Hypothalamus (tissue), 51 donors: ENCODE measurements around the gene CRYM.
"Not testable (repeated sequence)": the region's sequence is repeated elsewhere in the genome, so short reads cannot be mapped to it uniquely, and the experiment has no call there.

Source experiments
- DNase-seq, 51 donors: peaks; one replicate each; lab custom pipeline; 2025; lab: John Stamatoyannopoulos, UW

The CRYM gene

DNA sequence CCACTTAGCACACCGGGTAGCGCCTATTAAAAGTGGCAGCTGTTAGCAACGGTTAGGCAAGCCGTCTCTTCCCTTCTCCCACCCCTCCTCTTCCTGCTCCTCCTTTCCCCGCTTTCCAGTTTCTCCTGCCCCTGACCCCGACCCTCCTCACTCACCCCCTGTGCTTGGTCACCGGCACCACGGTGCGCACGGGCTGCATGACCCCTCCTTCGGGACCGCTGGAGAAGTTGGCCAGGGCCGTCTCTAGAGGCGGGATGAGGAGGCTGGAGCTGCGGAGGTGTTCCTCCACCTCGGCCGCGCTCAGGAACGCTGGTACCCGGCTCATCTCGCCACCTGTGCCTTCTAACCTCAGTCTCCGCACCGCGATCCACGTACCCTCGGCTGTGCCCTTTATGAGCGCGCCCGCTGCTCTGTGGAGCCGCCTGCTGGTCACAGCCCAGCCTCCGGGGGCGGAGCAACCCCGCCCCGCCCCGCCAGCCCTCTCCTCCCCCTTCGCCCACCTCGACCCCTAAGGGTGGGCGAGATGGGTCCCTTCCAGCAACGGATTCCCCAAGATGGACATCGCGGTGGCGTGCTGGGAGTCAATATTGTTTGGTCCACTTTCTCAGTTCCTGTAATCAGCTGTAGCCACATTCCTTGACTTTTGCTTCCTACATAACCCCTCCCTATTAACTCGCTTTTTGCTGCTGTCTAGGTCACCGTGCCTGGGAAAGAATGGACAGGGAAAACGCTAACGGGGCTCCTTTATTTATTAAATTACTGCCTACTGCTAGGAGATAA lies at the start of gene CRYM:
TSS of gene CRYM (minus strand) at position 364 of the 780 bp plus-strand sequence. CDS start at position 325, 39 bp downstream.
- peak in 14 of 51 donors; percentile 1 to 54 (median 15) for DNase-seq

DNA sequence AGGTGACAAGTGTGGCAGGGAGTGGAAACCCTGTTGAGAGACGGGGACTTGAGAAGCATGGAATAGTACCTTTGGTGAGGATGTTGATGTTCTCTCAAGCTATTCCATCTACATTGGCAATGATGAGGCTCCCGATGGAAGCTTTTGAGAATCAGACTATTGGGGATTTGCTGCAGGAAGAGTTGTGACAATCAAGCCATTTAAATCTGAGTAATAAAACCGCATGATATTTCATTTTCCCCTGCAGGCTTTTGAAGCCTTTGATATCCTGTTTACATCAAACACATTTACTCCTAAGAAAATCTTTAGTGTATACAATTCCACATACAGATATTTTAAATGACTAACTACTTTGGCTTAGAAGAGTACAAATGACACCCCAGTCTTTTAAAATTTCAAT lies 49.0 kb upstream of the CRYM start:
- no peak for DNase-seq

DNA sequence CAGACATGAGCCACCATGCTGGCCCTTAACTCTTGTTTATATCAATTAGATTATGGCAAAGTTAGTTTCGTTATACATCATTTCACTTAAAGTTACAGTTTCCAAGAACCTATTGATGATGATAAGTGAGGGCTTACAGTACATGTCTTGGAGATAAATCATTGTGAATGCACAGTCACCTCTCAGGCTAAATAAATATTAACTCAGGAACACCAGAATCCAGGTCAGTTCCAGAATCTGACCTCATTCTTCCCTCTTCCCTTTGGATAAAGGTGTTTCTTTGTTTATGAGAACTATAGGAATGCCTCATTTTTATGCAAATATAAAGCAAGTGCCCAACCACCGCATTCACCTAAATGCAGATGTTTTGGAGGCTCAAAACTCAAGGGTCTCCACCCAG lies 48.4 kb upstream of the CRYM start:
- no peak for DNase-seq

DNA sequence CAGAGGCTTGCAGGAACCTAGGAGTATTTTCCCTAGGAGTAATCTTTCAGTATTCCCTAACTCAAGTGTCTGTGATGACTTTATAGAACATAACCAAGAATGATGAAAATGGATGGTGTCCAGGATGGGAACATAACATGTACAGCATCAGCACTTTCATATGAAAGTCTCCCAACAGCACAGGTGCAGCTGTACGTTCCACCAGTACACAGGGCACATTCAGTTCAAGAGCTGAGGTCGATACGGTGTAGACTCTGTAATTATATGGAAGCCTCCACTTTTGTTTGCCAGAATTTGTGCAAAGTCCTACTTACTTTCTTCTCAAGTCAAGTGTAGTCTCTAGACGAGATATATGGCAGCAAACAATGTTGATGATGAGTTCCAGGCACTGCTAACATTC lies 46.2 kb upstream of the CRYM start:
- no peak for DNase-seq

DNA sequence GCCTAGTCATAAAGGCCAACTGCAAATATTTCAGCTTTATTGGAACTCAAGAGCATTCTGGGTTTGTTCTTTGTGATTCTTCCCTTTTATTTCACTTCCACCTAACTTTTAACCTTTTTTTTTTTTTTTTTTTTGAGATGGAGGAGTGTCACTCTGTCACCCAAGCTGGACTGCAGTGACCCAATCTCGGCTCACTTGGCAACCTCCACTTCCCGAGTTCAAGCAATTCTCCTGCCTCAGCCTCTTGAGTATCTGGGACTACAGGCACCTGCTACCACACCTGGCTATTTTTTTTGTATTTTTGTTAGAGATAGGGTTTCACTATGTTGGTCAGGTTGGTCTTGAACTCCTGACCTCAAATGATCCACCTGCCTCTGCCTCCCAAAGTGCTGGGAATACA lies 44.2 kb upstream of the CRYM start:
- not testable (repeated sequence) for DNase-seq

DNA sequence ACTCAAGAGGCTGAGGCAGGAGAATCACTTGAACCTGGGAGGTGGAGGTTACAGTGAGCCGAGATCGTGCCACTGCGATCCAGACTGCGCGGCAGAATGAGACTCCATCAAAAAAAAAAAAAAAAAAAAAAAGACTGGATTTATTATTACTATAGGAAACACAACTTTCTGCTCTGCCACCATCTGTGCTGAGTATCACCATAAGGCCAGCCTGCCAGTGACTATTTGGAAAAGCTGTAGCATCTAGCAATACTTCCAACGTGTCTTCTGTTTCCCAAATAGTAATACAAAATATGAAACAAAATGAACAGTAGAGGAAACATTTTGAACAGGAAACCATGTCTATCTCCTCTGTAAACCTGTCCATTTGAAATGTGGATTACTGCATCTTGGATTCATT lies 43.6 kb upstream of the CRYM start:
- no peak for DNase-seq

DNA sequence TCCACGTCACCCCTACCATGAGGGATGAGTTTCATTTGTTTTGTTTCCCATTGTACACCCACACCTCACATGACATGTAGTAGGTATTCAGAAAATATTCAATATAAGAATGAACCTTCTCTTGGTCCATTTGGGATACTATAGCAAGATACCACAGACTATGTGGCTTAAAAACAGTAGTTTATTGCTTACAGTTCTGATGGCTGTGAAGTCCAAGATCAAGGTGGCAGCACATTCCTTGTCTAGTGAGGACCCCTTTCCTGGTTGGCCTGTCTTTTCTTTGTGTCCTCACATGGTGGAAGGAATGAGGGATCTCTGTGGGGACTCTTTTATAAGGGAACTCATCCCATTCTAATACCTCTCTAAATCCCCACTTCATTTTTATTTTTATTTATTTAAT lies 36.2 kb upstream of the CRYM start:
- no peak for DNase-seq

DNA sequence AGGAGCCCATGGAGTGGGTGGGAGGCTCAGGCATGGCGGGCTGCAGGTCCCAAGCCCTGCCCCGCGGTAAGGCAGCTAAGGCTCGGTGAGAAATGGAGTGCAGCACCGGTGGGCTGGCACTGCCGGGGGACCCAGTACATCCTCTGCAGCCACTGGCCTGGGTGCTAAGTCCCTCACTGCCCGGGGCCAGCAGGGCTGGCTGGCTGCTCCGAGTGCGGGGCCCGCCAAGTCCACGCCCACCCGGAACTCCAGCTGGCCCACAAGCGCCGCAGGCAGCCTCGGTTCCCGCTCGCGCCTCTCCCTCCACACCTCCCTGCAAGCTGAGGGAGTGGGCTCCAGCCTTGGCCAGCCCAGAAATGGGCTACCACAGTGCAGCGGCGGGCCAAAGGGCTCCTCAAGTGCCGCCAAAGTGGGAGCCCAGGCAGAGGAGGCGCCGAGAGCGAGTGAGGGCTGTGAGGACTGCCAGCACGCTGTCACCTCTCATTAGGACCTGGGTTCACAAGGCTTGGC lies 34.8 kb upstream of the CRYM start:
- DNase-seq = not testable (repeated sequence)

DNA sequence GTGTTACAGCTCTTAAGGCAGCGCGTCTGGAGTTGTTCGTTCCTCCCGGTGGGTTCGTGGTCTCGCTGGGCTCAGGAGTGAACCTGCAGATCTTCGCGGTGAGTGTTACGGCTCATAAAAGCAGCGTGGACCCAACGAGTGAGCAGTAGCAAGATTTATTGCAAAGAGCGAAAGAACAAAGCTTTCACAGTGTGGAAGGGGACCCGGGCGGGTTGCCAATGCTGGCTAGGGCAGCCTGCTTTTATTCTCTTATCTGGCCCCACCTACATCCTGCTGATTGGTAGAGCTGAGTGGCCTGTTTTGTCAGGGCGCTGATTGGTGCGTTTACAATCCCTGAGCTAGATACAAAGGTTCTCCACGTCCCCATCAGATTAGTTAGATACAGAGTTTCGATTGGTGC lies 34.0 kb upstream of the CRYM start:
- DNase-seq = not testable (repeated sequence)

DNA sequence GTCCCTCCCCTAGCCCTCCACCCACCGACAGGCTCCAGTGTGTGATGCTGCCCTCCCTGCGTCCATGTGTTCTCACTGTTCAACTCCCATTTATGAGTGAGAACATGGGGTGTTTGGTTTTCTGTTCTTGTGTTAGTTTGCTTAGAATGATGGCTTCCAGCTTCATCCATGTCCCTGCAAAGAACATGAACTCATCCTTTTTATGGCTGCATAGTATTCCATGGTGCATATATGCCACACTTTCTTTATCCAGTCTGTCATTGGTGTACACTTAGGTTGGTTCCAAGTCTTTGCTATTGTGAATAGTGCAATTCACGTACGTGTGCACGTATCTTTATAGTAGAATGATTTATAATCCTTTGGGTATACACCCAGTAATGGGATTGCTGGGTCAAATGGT lies 28.6 kb upstream of the CRYM start:
- DNase-seq = not testable (repeated sequence)

DNA sequence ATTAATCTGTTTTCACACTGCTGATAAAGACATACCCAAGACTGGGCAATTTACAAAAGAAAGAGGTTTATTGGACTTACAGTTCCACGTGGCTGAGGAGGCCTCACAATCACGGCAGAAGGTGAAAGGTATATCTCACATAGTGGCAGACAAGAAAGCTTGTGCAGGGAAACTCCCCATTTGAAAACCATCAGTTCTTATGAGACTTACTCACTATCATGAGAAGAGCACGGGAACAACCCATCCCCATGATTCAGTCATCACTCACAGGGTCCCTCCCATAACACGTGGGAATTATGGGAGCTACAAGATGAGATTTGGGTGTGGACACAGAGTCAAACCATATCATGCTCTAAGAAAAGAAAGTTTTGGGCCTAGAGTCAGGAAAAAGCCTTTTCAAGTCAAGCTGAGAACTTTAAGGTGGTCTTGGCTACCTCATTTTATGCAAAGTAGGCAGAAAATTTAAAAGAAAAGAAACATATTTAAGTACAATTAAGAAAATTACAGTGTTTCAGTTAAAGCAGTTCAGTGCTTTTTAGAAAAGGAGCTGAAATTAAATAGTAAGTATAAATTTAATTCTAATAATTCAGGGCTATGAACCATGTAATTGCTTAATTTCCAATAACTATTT lies 24.9 kb upstream of the CRYM start:
- peak in 1 of 51 donors; percentile 7 for DNase-seq

DNA sequence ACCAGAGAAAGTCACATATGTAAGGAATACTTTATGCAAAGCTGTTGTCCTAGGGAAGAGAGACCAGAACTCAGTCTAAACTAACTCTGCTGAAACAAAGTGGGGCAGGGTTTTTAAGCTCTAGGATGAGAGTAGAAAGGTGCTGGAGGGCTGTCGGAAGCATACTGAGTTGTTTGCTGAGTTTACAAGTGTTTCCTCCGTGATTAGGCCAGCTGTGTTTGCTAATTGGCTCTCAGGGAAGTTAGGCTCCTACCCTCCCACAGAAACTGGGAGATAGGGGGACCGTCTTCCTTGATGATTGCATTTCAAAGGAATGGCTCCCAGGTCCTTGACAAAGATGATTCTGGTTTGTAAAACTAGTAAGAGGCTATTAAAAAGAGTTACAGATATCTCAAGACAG lies 24.4 kb upstream of the CRYM start:
- DNase-seq = no peak

DNA sequence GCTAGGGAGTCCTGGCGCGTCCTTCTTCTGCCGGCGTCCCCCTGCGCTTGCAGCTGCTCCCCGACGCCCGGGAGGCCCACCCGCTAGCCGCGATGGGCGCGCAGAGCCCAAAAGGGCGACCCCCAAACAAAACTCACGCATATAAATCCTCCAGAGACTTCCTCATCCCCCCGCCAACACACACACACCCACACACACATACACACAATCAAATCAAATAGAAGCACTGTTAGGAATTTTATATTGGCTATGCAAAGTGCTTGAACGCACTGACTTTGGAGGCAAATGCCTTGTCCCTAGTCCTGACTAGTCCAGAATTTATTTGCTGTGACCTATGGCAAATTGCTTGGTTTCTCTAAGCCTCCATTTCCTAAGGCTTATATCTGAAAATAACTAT lies 23.8 kb upstream of the CRYM start:
- DNase-seq = peak in 1 of 51 donors; percentile 18

DNA sequence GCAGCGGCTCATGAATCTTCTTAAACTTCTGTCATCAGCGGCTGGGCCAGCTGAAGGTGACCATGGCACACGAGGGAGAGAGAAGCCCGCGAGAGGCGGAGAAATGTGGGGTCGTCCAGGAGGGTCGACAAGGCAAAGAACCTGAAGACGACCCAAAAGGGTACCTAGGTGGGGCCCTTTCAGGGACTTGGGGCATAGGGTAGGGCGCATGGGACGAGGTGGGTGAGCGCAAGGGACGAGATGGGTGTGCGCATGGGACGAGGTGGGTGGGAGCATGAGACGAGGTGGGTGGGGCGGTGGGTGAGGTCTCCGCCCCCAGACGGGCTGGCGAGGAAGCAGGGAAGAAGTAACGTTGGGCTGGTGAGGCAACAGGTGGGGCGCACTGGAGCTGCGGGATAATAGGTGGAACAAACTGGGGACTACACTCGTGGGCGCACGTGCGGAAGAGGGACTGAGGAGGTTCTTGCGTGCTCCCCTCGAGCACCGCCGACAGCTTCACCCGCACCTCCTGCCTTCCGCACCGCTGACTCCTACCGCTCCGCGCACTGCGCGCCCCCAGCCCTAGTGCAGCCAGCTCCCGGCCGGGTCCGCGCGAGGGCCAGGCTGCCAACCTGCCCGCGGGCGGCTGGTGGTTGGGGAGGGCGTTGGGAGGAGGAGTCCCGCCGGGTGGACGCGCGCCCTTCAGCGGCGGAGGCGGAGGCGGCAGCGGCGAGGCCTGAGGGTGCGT lies 23.2 kb upstream of the CRYM start:
- peak in 15 of 51 donors; percentile 4 to 45 (median 18) for DNase-seq

DNA sequence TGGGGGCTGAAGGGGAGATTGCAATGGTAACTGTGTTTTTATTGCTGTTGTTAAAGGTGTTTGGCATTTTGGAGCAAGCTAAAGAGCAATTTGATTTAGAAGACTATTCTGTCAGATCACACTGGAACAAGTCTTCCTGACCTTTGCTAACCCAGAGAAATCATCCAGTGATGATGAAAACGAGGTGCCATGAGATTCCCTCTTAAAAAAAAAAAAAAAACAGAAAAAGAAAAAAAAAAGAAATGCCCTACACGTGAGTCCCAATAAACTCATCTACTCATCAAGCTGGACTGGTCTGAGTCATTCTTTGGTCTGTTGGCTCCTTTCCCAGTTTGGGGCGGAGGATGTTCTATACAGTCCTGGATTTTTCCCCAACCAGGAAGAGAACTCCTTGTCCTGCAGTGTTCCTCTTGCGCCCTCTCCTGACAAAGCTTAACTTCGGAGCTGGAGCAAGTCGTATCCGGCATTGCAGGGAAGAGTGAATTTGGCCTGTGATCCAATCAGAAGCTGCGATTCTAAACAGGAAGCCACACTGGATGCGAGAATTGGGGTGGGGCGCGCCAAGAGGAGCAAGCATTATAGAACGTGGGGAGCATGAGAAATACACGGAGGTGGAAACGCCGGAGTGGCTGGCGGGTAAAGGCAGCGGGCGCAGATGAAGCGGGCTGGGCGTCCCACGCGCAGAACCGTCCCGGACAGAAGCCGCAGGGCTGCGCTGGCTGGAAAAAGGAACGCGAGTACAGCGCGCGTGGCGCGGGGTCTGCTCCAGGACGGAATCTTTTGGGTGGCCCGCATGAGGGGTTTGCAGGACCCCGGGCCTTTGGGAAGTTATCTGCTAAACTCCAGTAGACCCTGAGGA lies 22.4 kb upstream of the CRYM start:
- peak in 50 of 51 donors; percentile 10 to 94 (median 76) for DNase-seq

DNA sequence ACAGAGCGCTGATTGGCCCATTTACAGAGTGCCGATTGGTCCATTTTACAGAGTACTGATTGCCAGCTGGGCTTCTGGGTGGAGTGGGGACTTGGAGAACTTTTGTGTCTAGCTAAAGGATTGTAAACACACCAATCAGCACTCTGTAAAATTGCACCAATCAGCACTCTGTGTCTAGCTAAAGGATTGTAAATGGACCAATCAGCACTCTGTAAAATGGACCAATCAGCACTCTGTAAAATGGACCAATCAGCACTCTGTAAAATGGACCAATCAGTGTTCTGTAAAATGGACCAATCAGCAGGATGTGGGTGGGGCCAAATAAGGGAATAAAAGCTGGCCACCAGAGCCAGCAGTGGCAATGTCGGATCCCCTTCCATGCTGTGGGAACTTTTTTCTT lies 11.7 kb upstream of the CRYM start:
- not testable (repeated sequence) for DNase-seq

DNA sequence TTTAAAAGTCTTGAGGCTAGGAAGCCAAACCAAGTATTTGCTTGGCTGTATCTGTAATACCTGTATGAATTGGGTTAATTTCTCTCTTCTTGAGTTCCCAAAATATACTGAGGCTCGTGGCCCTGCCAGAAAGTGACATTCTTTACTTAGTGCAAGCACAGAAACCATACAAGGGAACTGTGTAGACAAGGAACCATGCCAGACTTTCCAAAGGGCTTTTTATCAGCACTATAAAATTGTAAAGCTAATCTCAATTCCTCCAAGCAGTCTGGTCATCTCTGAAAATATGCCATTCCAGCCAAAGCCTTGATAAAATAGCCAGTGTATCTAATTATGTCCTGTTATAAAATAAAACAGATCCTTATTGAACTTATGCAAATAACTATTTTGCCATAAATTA lies 7.2 kb upstream of the CRYM start:
- no peak for DNase-seq

DNA sequence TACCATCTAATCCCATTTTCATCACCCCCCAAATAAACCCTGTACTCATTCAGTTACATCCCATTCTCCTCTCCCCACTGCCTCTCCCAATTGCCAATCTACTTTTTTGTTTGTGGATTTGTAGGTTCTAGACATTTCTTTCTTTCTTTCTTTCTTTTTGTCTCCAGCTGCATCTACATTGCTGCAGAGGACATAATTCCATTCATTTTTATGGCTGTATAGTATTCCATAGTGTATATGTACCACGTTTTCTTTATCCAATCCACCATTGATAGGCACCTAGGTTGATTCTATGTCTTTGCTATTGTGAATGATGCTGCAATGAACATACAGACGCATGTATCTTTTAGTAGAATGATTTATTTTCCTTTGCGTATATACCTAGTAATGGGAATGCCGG lies 6.3 kb upstream of the CRYM start:
- no peak for DNase-seq

DNA sequence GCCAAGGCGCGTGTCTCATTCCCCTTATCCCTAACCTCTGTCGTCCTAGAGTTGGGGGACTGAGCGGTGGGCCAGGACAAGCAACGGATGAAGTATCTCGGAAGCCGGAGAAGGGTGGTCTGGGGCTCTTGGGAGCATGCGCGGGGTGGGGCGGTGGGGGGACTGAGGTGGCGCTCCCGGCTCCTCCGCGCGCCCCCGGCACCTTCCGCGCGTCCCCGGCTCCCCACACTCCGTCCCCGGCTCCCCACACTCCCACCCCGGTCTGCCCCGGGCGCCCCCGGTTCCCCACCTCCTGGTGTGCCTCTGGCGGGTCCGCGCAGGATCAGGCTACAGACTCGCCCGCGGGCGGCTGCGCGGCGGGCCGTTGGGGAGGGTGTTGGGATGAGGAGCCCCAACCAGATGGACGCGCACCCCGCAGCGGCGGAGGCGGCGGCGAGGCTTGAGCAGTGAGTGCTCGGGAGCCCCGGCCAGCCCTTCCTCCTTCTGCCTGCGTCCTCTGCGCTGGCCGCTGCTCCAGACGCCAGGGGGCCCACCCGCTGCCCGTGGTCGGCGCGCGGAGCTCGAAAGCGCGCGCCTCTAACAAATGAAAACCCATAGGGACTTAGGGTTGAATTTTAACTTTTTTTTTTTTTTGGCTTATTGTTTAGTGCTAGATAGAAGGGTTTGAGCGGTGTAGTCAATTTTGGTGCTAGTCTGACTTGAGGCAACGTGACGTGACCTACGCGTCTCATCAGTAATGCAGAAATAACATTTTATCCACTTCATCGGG lies 5.6 kb upstream of the CRYM start:
- peak in 12 of 51 donors; percentile 2 to 29 (median 11) for DNase-seq
